Esophagus (tissue), 2 donors: ENCODE measurements around the gene COL5A2. TPM values are rescaled to one million over a fixed set of nuclear protein-coding genes. Genes with fewer than 3 reads are reported as not detected.
A peak's percentile ranks its signal among the peaks of the same experiment; 100 is the strongest.

ENCODE experiments used
- H3K27ac ChIP-seq, 2 donors: one replicate each; pipeline ENCODE4 v1.5.1; 2013; ENCODE audit warnings: low read depth in 2 of 2, mild to moderate bottlenecking in 2 of 2, inconsistent platforms in 1 of 2, low read length in 1 of 2, moderate library complexity in 1 of 2
- H3K27me3 ChIP-seq, 2 donors: one replicate each; pipeline ENCODE4 v1.6.1; 2013; ENCODE audit warnings: low read length in 2 of 2, control low read depth in 1 of 2, mild to moderate bottlenecking in 1 of 2; ENCODE audit not compliant: insufficient read depth in 2 of 2, control insufficient read depth in 1 of 2
- H3K36me3 ChIP-seq, 2 donors: one replicate each; pipeline ENCODE4 v1.6.1; 2013; ENCODE audit warnings: low read length in 1 of 2; ENCODE audit not compliant: control insufficient read depth in 2 of 2, insufficient read depth in 2 of 2
- H3K4me1 ChIP-seq, 2 donors: one replicate each; pipeline ENCODE4 v1.6.1; 2013; ENCODE audit warnings: low read length in 1 of 2; ENCODE audit not compliant: control insufficient read depth in 2 of 2, insufficient read depth in 2 of 2
- H3K4me3 ChIP-seq, 2 donors: one replicate each; pipeline ENCODE4 v1.5.1; 2013; ENCODE audit warnings: low read length in 2 of 2, mild to moderate bottlenecking in 2 of 2, low read depth in 1 of 2, moderate library complexity in 1 of 2
- H3K9me3 ChIP-seq, 2 donors: one replicate each; pipeline ENCODE4 v1.6.1; 2013; ENCODE audit warnings: mild to moderate bottlenecking in 2 of 2, low read depth in 1 of 2, low read length in 1 of 2, moderate library complexity in 1 of 2; ENCODE audit not compliant: control insufficient read depth in 2 of 2, insufficient read depth in 1 of 2
- WGBS, 2 donors: extraction: QIAGEN DNeasy Blood & Tissue Kit; methylation state at CpG; one replicate each; pipeline ENCODE4 v1.1.7; 2013; 5-methylcytosine and 5-hydroxymethylcytosine counted together
- polyA plus RNA-seq, 2 donors: library from polyadenylated mRNA; stranded (reverse); fragments of 200-250 nt; gene quantifications; one replicate each; pipeline ENCODE4 v1.2.3, GENCODE V29; 2013
- donor health status: healthy with polysubstance abuse.
- donor health status: Bipolar disorder and iron deficiency.

Gene COL5A2
- polyA plus RNA-seq, 2 donors, result 5.5 to 6.7 TPM

- Histone ChIP-seq H3K27ac (no peak overlapping the region), H3K36me3 (no peaks in the 10 kb centered on the region), H3K4me3 (no peak overlapping the region), H3K27me3 (no peaks in the 10 kb centered on the region), H3K9me3 (no peaks in the 10 kb centered on the region), H3K4me1 (no peaks in the 10 kb centered on the region)
- WGBS, 2 donors, result 80 to 87% methylated on average over 1 of the region's 1 CpG
Measured at GRCh38 chr2:189020179-189020578, 159.4 kb downstream of the COL5A2 start.

- Histone ChIP-seq H3K27ac (no peak overlapping the region), H3K9me3 (no peaks in the 10 kb centered on the region), H3K27me3 (no peaks in the 10 kb centered on the region), H3K4me1 (no peaks in the 10 kb centered on the region), H3K4me3 (no peak overlapping the region), H3K36me3 (no peaks in the 10 kb centered on the region)
Measured at GRCh38 chr2:189018631-189019030, 160.9 kb downstream of the COL5A2 start.

GRCh38 chr2:189016311-189016861 is 163.2 kb downstream of the COL5A2 start:
- no peaks in the 10 kb centered on the region for H3K9me3 ChIP-seq
- no peak overlapping the region for H3K4me3 ChIP-seq
- H3K4me1 ChIP-seq, result no peaks in the 10 kb centered on the region
- H3K36me3 ChIP-seq, result no peaks in the 10 kb centered on the region
- H3K27ac ChIP-seq, result no peak overlapping the region
- no peaks in the 10 kb centered on the region for H3K27me3 ChIP-seq

- H3K4me3 ChIP-seq, result no peak overlapping the region
- H3K27ac ChIP-seq, result no peak overlapping the region
- H3K4me1 ChIP-seq, result no peaks in the 10 kb centered on the region
- no peaks in the 10 kb centered on the region for H3K27me3 ChIP-seq
- 33 to 39% methylated on average over 1 of the region's 1 CpG for WGBS, 2 donors
- no peaks in the 10 kb centered on the region for H3K9me3 ChIP-seq
- H3K36me3 ChIP-seq, result no peaks in the 10 kb centered on the region
Measured at GRCh38 chr2:189015359-189015758, 164.2 kb downstream of the COL5A2 start.

- 57 to 64% methylated on average over 2 of the region's 2 CpGs for WGBS, 2 donors
- H3K27me3 ChIP-seq, result no peaks in the 10 kb centered on the region
- no peaks in the 10 kb centered on the region for H3K4me1 ChIP-seq
- H3K9me3 ChIP-seq, result no peaks in the 10 kb centered on the region
- no peaks in the 10 kb centered on the region for H3K36me3 ChIP-seq
- H3K27ac ChIP-seq, result peak overlapping the region in 1 of 2 donors; percentile 27
- no peak overlapping the region for H3K4me3 ChIP-seq
Measured at GRCh38 chr2:189014449-189015138, 165.0 kb downstream of the COL5A2 start.

- H3K27ac ChIP-seq, result peak overlapping the region in 1 of 2 donors; percentile 27
- H3K4me3 ChIP-seq, result no peak overlapping the region
- no peaks in the 10 kb centered on the region for H3K4me1 ChIP-seq
- 65 to 67% methylated on average over 2 of the region's 2 CpGs for WGBS, 2 donors
- H3K36me3 ChIP-seq, result no peaks in the 10 kb centered on the region
- no peaks in the 10 kb centered on the region for H3K9me3 ChIP-seq
- no peaks in the 10 kb centered on the region for H3K27me3 ChIP-seq
Measured at GRCh38 chr2:189013671-189014448, 165.7 kb downstream of the COL5A2 start.

GRCh38 chr2:189013031-189013430 is 166.5 kb downstream of the COL5A2 start:
- H3K4me3 ChIP-seq, result no peak overlapping the region
- 83 to 86% methylated on average over 3 of the region's 3 CpGs for WGBS, 2 donors
- H3K27me3 ChIP-seq, result no peaks in the 10 kb centered on the region
- H3K9me3 ChIP-seq, result no peaks in the 10 kb centered on the region
- H3K27ac ChIP-seq, result no peak overlapping the region
- H3K36me3 ChIP-seq, result no peaks in the 10 kb centered on the region
- H3K4me1 ChIP-seq, result no peaks in the 10 kb centered on the region

- H3K4me3 ChIP-seq, result no peak overlapping the region
- peaks cover 2 to 3% of the 10 kb centered on the region in 2 donors for H3K36me3 ChIP-seq
- no peaks in the 10 kb centered on the region for H3K27me3 ChIP-seq
- H3K27ac ChIP-seq, result no peak overlapping the region
- 58 to 67% methylated on average over 1 of the region's 1 CpG for WGBS, 2 donors
- no peaks in the 10 kb centered on the region for H3K9me3 ChIP-seq
- H3K4me1 ChIP-seq, result no peaks in the 10 kb centered on the region
Measured at GRCh38 chr2:189012351-189012750, 167.2 kb downstream of the COL5A2 start.

- no peaks in the 10 kb centered on the region for H3K27me3 ChIP-seq
- no peaks in the 10 kb centered on the region for H3K9me3 ChIP-seq
- no peak overlapping the region for H3K27ac ChIP-seq
- WGBS, 2 donors, result 74 to 76% methylated on average over 6 of the region's 6 CpGs
- no peaks in the 10 kb centered on the region for H3K4me1 ChIP-seq
- peaks cover 3% of the 10 kb centered on the region in 2 donors for H3K36me3 ChIP-seq
- H3K4me3 ChIP-seq, result no peak overlapping the region
Measured at GRCh38 chr2:189010536-189010935, 169.0 kb downstream of the COL5A2 start.
